GM21529 (cell line): Measurements from ENCODE around the gene CPB2.

Experiments used
- ATAC-seq: cut with Tn5 transposase; IDR thresholded peaks from one replicate; pipeline ENCODE4 v1.9.1; 2021; ENCODE audit not compliant: unreplicated experiment

Gene CPB2

GRCh38 chr13:46104868-46105267 is at the start of gene CPB2:
TSS of gene CPB2 (minus strand) at chr13:46105033. CDS start at chr13:46105009, 24 bp downstream.
- ATAC-seq, result no peak

GRCh38 chr13:46154136-46154801 is 49.4 kb upstream of the CPB2 start:
- no peak for ATAC-seq

- ATAC-seq, result no peak
Observed at GRCh38 chr13:46152627-46153328, 47.9 kb upstream of the CPB2 start.

GRCh38 chr13:46150134-46150693 is 45.4 kb upstream of the CPB2 start:
- no peak for ATAC-seq

- no peak for ATAC-seq
Observed at GRCh38 chr13:46149272-46150133, 44.7 kb upstream of the CPB2 start.

- ATAC-seq, result no peak
Observed at GRCh38 chr13:46146898-46147297, 42.1 kb upstream of the CPB2 start.

- ATAC-seq, result no peak
Observed at GRCh38 chr13:46145950-46146349, 41.1 kb upstream of the CPB2 start.

- ATAC-seq, result no peak
Observed at GRCh38 chr13:46145135-46145534, 40.3 kb upstream of the CPB2 start.

- ATAC-seq, result no peak
Observed at GRCh38 chr13:46143184-46143701, 38.4 kb upstream of the CPB2 start.

- ATAC-seq, result no peak
Observed at GRCh38 chr13:46142776-46143175, 37.9 kb upstream of the CPB2 start.

GRCh38 chr13:46140044-46140443 is 35.2 kb upstream of the CPB2 start:
- ATAC-seq, result no peak

- ATAC-seq, result no peak
Observed at GRCh38 chr13:46137627-46138317, 32.9 kb upstream of the CPB2 start.

- ATAC-seq, result no peak
Observed at GRCh38 chr13:46136688-46137087, 31.9 kb upstream of the CPB2 start.

- ATAC-seq, result no peak
Observed at GRCh38 chr13:46134961-46135522, 30.2 kb upstream of the CPB2 start.

- no peak for ATAC-seq
Observed at GRCh38 chr13:46134494-46134893, 29.7 kb upstream of the CPB2 start.

GRCh38 chr13:46132109-46132508 is 27.3 kb upstream of the CPB2 start:
- ATAC-seq, result no peak

- no peak for ATAC-seq
Observed at GRCh38 chr13:46131705-46132104, 26.9 kb upstream of the CPB2 start.

- ATAC-seq, result no peak
Observed at GRCh38 chr13:46129955-46130618, 25.3 kb upstream of the CPB2 start.

- no peak for ATAC-seq
Observed at GRCh38 chr13:46129124-46129523, 24.3 kb upstream of the CPB2 start.
